Tibial artery (tissue), 4 donors: ENCODE results near the gene RSPO4.

Experiments
- DNase-seq, 2 donors: peaks; one replicate each; pipeline ENCODE4 v3.0.0-alpha.2; 2019
- H3K27ac ChIP-seq, 2 donors: fragments of 200-600 bp; sonication (generic) in 1 of 2; 1 replicate in 1 of 2; 2 replicates in 1 of 2; pipeline ENCODE4 v1.5.1; 2018 to 2019; ENCODE audit warnings: mild to moderate bottlenecking in 1 of 2
- H3K27me3 ChIP-seq, 2 donors: fragments of 200-600 bp; sonication (generic) in 1 of 2; one replicate each; pipeline versions ENCODE4 v1.5.1 to v1.6.0; 2016 to 2019
- H3K36me3 ChIP-seq, 3 donors: fragments of 200-600 bp; sonication (generic) in 2 of 3; one replicate each; pipeline ENCODE4 v1.5.1; 2016 to 2019; ENCODE audit warnings: mild to moderate bottlenecking in 2 of 3
- H3K4me1 ChIP-seq, 4 donors: fragments of 200-600 bp; sonication (generic) in 2 of 4; 1 replicate in 3 of 4; 2 replicates in 1 of 4; pipeline ENCODE4 v1.5.1; 2016 to 2019
- H3K4me3 ChIP-seq, 2 donors: fragments of 200-600 bp; sonication (generic) in 1 of 2; 1 replicate in 1 of 2; 2 replicates in 1 of 2; pipeline ENCODE4 v1.5.1; 2018 to 2019; ENCODE audit warnings: mild to moderate bottlenecking in 2 of 2
- H3K9me3 ChIP-seq, 3 donors: fragments of 200-600 bp; sonication (generic) in 1 of 3; one replicate each; pipeline ENCODE4 v1.5.1; 2016 to 2019
- intact Hi-C: fragments of 100-400 bp; cut with DNase I; formaldehyde crosslinking; loops from one replicate; pipeline ENCODE4 v1.15.0; 2023; ENCODE audit warnings: low total_unique reads
- TF ChIP-seq, protein P1 (sequence below), 2 experiments: fragments of 200-600 bp in 1 of 2; fragments of 450-650 bp in 1 of 2; IDR thresholded peaks; one replicate each; pipeline ENCODE4 v1.5.1; 2017 to 2019; ENCODE audit warnings: antibody characterized with exemption in 2 of 2, mild to moderate bottlenecking in 1 of 2, moderate library complexity in 1 of 2

Gene RSPO4

DNA sequence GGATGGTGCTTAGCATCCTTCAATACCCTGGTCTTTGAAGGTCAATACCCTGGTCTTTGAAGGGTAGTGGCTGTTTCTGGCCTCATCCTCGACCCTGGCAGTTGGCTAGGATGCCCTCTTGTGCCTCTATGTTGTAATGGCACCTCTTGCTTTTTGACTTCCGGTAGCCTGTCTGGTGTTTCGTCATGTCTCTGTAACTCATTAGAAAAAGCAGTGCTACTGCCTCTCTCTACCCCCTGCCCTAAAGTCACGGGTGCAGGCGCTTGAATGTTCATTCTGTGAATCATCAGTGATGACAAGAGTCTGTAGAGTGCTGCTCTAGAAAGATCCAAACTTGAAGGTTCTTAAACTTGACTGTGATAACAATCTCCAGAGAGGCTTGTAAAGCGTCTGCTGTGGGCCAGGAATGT lies 28.3 kb downstream of the RSPO4 start:
- TF ChIP-seq, protein P1, sequence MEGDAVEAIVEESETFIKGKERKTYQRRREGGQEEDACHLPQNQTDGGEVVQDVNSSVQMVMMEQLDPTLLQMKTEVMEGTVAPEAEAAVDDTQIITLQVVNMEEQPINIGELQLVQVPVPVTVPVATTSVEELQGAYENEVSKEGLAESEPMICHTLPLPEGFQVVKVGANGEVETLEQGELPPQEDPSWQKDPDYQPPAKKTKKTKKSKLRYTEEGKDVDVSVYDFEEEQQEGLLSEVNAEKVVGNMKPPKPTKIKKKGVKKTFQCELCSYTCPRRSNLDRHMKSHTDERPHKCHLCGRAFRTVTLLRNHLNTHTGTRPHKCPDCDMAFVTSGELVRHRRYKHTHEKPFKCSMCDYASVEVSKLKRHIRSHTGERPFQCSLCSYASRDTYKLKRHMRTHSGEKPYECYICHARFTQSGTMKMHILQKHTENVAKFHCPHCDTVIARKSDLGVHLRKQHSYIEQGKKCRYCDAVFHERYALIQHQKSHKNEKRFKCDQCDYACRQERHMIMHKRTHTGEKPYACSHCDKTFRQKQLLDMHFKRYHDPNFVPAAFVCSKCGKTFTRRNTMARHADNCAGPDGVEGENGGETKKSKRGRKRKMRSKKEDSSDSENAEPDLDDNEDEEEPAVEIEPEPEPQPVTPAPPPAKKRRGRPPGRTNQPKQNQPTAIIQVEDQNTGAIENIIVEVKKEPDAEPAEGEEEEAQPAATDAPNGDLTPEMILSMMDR (IDR thresholded peaks at IDR 0.05), result no peak
- intact Hi-C loops, result no loop called here
- Histone ChIP-seq H3K4me3 (no peak overlapping the region), H3K4me1 (no peaks in the 10 kb centered on the region), H3K36me3 (no peaks in the 10 kb centered on the region), H3K9me3 (no peaks in the 10 kb centered on the region), H3K27me3 (peaks cover 0 to 6% of the 10 kb centered on the region in 2 donors), H3K27ac (no peak overlapping the region)
- DNase-seq, result no peak

DNA sequence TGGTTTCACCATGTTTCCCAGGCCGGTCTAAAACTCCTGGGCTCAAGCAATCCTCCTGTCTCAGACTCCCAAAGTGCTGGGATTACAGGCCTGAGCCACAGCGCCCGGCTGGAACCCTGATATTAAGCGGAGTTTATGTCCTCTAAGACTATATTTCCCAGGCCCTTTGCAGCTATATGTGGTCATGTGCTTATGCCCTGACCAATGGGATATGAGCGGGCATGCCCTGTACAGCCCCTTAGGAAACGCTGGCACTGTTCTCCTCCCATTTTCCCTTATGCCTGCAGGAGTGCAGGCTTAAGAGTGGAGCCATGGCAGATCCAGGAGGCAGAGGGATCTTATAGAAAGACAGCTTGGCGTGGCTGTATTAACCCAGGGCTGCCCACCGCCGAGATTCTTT lies 29.9 kb downstream of the RSPO4 start:
- TF ChIP-seq, protein P1 (IDR thresholded peaks at IDR 0.05), result no peak
- Histone ChIP-seq H3K27me3 (peaks cover 0 to 16% of the 10 kb centered on the region in 2 donors), H3K36me3 (no peaks in the 10 kb centered on the region), H3K9me3 (no peaks in the 10 kb centered on the region), H3K4me1 (no peaks in the 10 kb centered on the region), H3K27ac (no peak overlapping the region), H3K4me3 (no peak overlapping the region)
- no peak for DNase-seq
- intact Hi-C loops, result no loop called here

DNA sequence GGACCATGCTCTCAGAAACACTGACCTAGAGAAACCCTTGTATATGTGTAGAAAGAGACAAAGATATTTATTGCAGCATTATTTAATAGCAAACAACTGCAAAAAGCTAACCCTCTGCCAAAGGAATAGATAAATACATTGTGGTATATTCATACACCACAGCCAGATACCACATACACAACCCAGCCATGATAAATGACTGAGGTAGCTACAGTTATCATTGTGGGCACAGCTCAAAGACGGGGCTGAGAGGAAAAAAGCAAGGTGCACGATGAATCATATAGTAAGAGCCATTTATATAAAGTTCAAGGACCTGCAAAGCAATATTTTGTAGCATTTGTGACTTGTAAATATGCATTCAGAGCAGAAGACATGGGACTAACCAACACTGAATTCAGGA lies 30.8 kb downstream of the RSPO4 start:
- H3K36me3 ChIP-seq, result no peaks in the 10 kb centered on the region
- no peak overlapping the region for H3K4me3 ChIP-seq
- TF ChIP-seq, protein P1 (IDR thresholded peaks at IDR 0.05), result no peak
- no peak overlapping the region for H3K27ac ChIP-seq
- peaks cover 0 to 16% of the 10 kb centered on the region in 2 donors for H3K27me3 ChIP-seq
- no peaks in the 10 kb centered on the region for H3K9me3 ChIP-seq
- H3K4me1 ChIP-seq, result no peaks in the 10 kb centered on the region
- intact Hi-C loops, result no loop called here
- DNase-seq, result no peak

DNA sequence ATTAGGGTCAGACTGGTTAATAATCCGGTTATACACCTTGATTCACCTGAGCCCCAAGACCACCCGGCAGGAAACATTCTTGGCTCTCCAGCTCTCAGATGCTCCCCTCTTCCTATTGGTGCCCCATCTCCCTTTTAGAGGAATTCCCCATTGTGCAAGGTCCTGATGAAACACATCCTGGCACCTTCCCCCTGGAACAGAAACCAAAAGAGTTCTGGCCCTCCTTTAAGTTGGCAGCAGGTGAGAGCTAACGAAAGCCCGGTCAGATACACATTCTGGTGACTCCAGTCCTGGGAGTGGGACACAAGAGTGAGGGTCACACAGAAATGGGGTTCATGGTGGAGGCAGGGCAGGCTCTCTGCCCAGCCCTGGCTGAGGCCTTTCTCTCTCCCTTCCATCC lies 32.2 kb downstream of the RSPO4 start:
- no peaks in the 10 kb centered on the region for H3K9me3 ChIP-seq
- no peaks in the 10 kb centered on the region for H3K36me3 ChIP-seq
- TF ChIP-seq, protein P1 (IDR thresholded peaks at IDR 0.05), result no peak
- H3K4me1 ChIP-seq, result no peaks in the 10 kb centered on the region
- intact Hi-C loops, result no loop called here
- H3K4me3 ChIP-seq, result no peak overlapping the region
- H3K27me3 ChIP-seq, result peaks cover 0 to 25% of the 10 kb centered on the region in 2 donors
- H3K27ac ChIP-seq, result no peak overlapping the region
- no peak for DNase-seq

DNA sequence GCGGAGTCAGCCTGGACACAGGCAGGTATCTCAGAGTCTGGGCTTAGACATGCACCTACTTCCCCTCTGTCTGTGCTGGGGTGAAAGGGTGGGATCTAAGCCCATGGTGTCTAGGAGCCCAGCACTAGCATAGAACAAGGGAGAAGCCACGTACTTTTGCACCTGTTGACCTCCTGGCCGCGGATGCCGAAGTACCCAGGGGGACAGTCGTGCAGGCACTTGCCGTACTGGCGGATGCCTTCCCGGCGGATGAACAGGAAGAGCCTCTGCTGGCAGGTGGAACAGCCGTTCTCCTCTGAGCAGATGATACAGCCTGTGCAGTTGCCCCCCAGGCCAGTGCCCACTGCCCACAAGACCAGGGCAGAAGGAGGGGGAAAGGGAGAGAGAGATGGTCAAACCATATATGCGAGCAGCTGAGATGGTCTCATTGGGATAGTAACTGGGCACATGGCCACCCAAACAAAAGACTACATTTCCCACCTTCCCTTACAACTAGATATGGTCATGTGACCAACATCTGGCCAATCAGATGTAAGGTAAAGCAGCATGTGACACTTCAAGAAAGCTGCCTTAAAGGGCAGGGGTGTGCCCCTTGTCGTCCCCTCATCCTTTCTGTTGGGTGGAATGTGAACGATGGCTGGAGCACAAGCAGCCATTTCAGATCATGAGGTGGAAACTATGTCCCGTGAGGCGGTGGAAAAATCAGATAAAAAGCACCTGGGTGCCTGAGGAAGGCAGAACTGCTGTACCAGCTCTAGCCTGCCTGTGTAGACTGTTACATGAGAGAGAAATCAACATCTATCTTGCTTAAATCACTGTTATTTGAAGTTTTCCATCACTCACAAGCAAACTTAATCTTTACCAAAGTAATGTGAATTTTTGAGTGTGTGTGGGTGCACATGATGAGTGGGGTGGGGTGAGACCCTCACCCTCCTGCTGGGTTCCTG lies 34.0 kb downstream of the RSPO4 start:
- intact Hi-C loops, result no loop called here
- H3K4me1 ChIP-seq, result no peaks in the 10 kb centered on the region
- no peak for DNase-seq
- no peak overlapping the region for H3K4me3 ChIP-seq
- H3K27me3 ChIP-seq, result peaks cover 0 to 29% of the 10 kb centered on the region in 2 donors
- no peak overlapping the region for H3K27ac ChIP-seq
- H3K36me3 ChIP-seq, result no peaks in the 10 kb centered on the region
- no peaks in the 10 kb centered on the region for H3K9me3 ChIP-seq
- TF ChIP-seq, protein P1 (IDR thresholded peaks at IDR 0.05), result no peak
